Stomach smooth muscle (tissue), 2 donors: ENCODE measurements around the gene ATXN2.

ENCODE experiments used
- H3K27ac ChIP-seq: one replicate; pipeline ENCODE4 v1.7.0; 2013; ENCODE audit warnings: mild to moderate bottlenecking, low read length, inconsistent platforms
- H3K27me3 ChIP-seq, 2 donors: one replicate each; pipeline ENCODE4 v1.7.0; 2013; ENCODE audit warnings: low read length in 2 of 2; ENCODE audit not compliant: insufficient read depth in 2 of 2, control insufficient read depth in 1 of 2
- H3K36me3 ChIP-seq, 2 donors: one replicate each; pipeline ENCODE4 v1.7.0; 2013; ENCODE audit warnings: low read length in 2 of 2; ENCODE audit not compliant: control insufficient read depth in 2 of 2, insufficient read depth in 2 of 2
- H3K4me1 ChIP-seq: one replicate; pipeline ENCODE4 v1.7.0; 2013; ENCODE audit warnings: low read length; ENCODE audit not compliant: control insufficient read depth, insufficient read depth
- H3K4me3 ChIP-seq, 2 donors: one replicate each; pipeline ENCODE4 v1.7.0; 2013; ENCODE audit warnings: low read length in 2 of 2
- H3K9ac ChIP-seq, 2 donors: one replicate each; pipeline ENCODE4 v1.7.0; 2013; ENCODE audit warnings: low read length in 2 of 2, mild to moderate bottlenecking in 1 of 2
- H3K9me3 ChIP-seq, 2 donors: one replicate each; pipeline ENCODE4 v1.7.0; 2013; ENCODE audit warnings: low read length in 2 of 2; ENCODE audit not compliant: control insufficient read depth in 2 of 2
- donor health status: healthy.
- donor health status: Pancreatic carcinoma.

The ATXN2 gene

DNA sequence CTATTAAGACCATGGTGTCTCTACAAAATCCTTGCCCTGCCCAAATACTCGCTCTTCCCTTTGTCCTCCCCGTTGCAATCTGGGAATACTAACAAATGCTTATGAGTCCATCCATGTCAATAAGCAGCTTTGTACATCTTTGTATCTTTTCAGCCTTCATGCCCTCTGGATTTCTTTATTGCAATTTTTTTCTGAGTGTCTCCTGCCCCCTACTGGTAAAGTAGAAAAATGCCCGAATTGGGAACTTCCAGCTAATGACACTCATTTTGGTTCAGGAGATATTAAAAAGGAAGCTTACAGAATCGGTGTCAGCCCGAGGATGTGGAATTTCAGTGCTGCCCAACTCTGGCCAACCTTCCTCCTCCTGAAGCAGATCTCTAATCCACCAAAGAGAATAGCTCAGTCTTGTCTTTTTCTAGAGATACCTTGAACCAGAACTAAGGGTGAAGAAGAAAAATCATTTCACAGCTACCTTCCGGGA is 147.4 kb downstream of the ATXN2 start:
- no peaks in the 10 kb centered on the region for H3K9me3 ChIP-seq
- H3K27me3 ChIP-seq: no peaks in the 10 kb centered on the region
- H3K9ac ChIP-seq: no peak overlapping the region
- no peak overlapping the region for H3K27ac ChIP-seq
- no peak overlapping the region for H3K4me3 ChIP-seq
- peaks cover 48 to 57% of the 10 kb centered on the region in 2 donors for H3K36me3 ChIP-seq
- peaks cover 4% of the 10 kb centered on the region for H3K4me1 ChIP-seq

DNA sequence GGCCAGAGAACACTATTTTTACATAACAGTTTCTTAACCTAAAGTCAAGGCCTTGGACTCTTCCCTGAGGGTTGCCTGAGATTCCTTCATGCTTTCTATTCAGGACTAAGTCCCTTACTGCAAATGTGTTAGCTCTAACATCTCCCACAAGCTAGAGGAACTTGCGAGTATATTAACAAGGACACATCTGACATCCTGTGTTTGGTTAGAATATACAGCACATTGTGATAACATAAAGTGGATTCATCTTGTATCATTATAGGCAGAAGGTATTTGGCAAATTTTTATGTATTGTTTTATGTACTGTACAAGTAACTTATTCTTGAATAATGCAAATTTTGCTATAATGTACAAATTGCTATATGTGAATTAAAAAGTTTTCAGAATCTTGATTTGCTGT is 147.9 kb downstream of the ATXN2 start:
- no peaks in the 10 kb centered on the region for H3K27me3 ChIP-seq
- H3K4me3 ChIP-seq: no peak overlapping the region
- no peaks in the 10 kb centered on the region for H3K9me3 ChIP-seq
- no peak overlapping the region for H3K9ac ChIP-seq
- H3K27ac ChIP-seq: no peak overlapping the region
- H3K4me1 ChIP-seq: peaks cover 9% of the 10 kb centered on the region
- H3K36me3 ChIP-seq: peaks cover 50 to 61% of the 10 kb centered on the region in 2 donors

DNA sequence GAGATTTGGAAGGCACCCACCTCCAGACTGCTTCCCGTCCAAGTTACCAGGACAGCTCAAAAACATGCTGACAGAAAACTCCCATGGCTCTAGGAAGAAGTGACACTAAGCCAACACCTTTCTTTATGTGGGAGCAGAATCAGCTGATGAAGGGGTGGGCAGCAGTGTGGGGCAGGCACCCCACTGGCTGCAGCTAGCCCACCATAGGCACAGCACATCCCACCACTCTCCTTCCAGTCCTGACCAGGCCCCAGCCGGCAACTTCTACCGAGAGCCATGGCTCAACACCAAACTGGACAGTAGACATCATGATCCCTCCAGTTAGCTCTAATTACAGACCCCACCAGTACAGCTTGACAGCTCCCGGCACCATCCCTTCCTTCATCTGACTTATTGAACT is 148.4 kb downstream of the ATXN2 start:
- Histone ChIP-seq H3K9me3 (no peaks in the 10 kb centered on the region), H3K4me3 (no peak overlapping the region), H3K36me3 (peaks cover 44 to 61% of the 10 kb centered on the region in 2 donors), H3K27ac (no peak overlapping the region), H3K4me1 (peaks cover 14% of the 10 kb centered on the region), H3K9ac (peak overlapping the region in 1 of 2 donors; percentile 21), H3K27me3 (no peaks in the 10 kb centered on the region)

DNA sequence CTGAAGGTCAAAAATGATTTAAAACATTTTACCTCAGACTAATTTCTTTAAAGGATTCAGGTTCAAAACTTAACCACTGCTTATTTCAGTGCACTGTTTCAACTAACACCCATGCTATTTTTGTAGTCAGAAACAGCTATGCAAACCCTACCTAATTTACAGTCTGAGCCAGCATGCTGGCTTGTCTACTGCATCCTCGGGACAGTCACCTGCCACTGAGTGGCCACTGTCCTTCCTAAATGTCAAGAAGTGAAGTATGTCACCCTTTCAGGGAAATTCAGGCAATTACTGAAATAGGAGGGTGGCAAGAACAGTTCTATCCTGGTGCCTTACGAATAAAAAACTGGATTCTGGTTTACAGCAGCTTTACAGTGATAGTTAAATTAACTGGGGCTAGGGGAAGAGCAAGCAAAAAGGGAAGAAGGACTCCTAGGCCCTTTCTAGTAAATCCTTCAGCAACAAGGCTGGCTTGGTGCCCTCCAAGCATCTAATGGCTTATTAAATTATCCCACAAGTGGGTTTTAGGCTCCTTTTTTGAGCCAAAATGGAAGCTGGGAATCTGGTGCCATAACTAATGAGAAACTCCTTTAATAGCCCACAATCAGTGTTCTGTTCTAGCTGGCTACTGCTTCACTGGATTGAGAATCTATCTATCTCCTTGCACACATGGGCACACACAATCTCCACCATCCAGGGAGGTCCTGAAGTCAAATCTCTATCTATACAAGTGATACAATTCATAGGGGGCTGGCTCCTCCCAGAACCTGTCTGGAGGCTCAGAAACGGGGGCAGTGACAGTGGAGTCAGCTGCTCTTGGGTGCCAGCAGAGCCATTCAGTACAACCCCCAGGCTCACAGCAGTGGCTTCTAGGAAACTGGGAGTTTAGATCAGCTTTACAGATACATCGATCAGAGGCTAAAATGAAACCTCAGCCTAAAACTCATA is 150.0 kb downstream of the ATXN2 start:
- Histone ChIP-seq H3K9me3 (no peaks in the 10 kb centered on the region), H3K36me3 (peaks cover 30 to 50% of the 10 kb centered on the region in 2 donors), H3K4me1 (peaks cover 29% of the 10 kb centered on the region), H3K27ac (no peak overlapping the region), H3K27me3 (no peaks in the 10 kb centered on the region), H3K9ac (peak overlapping the region in 1 of 2 donors; percentile 29), H3K4me3 (no peak overlapping the region)

DNA sequence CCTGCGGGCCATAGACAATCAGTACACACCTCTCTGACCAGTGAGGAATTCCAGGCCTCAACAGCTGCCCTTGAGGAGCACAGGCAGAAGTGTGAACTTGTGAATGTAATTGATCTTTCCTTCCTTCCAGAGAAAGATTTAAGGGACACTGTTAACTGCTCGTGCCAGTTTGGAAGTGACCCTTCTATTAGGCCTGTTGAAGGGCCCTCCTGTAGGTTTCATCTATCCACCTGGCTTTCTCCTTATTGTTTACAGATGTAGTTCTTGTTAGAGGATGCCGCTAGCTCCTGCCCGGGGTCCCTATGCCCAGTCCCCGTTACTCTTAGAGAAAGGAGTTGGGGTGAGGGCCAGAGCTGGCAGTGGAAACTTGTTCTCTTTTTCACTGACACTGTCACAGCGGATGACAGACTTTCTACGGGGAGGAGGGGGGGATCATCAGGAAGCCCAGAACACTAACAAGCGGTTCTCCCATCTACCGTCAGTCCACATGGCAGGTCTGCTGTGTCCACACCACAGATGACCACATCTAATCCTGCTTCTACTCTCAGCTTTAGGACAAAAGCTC is 150.8 kb downstream of the ATXN2 start:
- H3K4me3 ChIP-seq: no peak overlapping the region
- no peak overlapping the region for H3K9ac ChIP-seq
- peaks cover 28 to 48% of the 10 kb centered on the region in 2 donors for H3K36me3 ChIP-seq
- H3K27ac ChIP-seq: no peak overlapping the region
- H3K9me3 ChIP-seq: no peaks in the 10 kb centered on the region
- H3K4me1 ChIP-seq: peaks cover 33% of the 10 kb centered on the region
- H3K27me3 ChIP-seq: no peaks in the 10 kb centered on the region

DNA sequence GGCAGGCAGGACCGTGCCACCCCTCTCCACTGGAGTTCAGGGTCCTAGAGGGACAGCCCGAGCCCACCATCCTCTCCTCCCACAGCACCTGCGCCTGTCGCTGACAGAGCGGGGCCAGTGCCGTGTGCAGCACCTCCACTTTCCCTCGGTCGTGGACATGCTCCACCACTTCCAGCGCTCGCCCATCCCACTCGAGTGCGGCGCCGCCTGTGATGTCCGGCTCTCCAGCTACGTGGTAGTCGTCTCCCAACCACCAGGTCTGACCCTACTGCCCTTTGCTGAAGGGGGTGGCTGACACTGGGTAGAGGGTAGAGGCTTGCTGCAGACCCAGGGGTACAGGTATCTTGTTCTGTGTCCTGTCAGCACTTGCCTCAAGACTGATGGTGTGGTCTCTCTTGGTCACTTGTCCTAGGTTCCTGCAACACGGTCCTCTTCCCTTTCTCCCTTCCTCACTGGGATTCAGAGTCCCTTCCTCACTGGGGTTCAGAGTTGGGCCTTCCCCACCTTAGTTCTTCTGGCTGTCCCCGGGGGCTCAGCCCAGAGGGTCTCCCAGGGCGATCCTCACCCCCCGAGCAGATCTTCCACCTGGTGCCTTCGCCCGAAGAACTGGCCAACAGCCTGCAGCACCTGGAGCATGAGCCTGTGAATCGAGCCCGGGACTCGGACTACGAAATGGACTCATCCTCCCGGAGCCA is 151.4 kb downstream of the ATXN2 start:
- no peaks in the 10 kb centered on the region for H3K27me3 ChIP-seq
- H3K4me1 ChIP-seq: peaks cover 37% of the 10 kb centered on the region
- peaks cover 28 to 47% of the 10 kb centered on the region in 2 donors for H3K36me3 ChIP-seq
- H3K27ac ChIP-seq: no peak overlapping the region
- H3K9me3 ChIP-seq: no peaks in the 10 kb centered on the region
- H3K4me3 ChIP-seq: no peak overlapping the region
- H3K9ac ChIP-seq: no peak overlapping the region

DNA sequence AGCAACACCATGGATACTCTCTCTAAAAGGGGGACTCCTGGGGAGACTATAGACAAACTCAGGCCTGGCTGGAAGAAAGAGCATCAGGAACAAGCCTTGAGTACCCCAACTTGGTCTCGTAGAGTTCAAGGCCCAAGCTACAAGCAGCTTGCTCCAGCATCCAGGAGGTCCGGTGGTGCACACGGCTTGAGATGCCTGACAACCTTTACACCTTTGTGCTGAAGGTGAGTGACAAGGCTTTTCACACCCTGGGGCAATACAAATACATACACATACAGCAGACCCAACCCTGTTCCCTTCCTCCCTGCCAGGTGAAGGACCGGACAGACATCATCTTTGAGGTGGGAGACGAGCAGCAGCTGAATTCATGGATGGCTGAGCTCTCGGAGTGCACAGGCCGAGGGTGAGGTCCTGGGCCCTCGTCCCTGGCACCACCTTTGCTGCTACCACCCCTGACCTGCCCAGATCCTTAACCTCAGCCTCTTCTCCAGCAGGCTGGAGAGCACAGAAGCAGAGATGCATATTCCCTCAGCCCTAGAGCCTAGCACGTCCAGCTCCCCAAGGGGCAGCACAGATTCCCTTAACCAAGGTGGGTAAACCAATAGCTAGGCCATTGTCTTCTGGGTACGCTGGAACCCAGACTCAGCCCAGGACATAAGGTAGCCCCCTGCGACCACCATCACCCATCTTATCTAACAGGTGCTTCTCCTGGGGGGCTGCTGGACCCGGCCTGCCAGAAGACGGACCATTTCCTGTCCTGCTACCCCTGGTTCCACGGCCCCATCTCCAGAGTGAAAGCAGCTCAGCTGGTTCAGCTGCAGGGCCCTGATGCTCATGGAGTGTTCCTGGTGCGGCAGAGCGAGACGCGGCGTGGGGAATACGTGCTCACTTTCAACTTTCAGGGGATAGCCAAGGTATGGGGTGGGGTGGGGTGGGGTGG is 152.2 kb downstream of the ATXN2 start:
- peak overlapping the region in 1 of 2 donors; percentile 55 for H3K9ac ChIP-seq
- no peak overlapping the region for H3K4me3 ChIP-seq
- H3K9me3 ChIP-seq: no peaks in the 10 kb centered on the region
- peak overlapping the region; percentile 84 for H3K27ac ChIP-seq
- peaks cover 37% of the 10 kb centered on the region for H3K4me1 ChIP-seq
- H3K36me3 ChIP-seq: peaks cover 28 to 51% of the 10 kb centered on the region in 2 donors
- H3K27me3 ChIP-seq: no peaks in the 10 kb centered on the region

DNA sequence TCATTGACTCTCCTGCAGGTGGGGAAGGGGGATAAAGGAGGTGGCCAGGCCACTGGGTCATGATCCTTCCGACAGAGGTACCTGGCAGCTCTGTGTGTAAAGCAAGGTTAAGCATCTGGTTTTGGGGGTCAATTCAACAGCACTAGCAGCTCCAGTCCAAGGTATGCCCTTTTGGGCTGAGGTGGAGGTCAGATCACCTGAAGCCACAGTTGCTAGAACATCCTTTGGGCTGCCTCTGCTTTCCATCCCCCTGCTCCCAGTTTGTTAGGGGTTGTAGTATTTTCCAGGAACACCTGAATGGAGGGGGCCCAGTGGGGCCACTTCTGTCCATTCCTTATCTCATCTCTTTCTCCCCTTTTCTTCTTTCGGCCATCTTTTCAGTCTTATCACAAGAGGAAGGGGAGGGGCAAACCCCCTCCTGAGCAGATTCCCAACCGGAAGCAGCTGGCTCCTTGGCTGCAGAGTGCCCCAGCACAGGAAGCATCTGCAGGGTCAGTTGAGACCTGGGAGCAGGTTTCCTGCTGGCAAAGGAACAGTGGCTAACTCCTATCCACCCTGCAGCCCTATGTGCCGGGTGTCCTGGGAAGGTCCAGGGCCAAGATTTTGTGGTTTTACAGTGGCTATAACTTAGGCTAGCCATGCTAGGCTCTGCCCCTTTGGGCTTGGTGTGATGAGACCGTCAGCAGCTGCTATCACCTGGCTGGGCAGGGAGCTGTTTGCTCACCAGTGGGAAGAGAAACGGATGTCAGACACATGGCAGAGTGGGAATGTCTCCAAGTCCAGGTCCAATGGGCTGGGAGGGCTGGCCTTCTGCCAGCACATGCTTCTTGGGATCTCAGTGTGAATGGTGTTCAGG is 153.2 kb downstream of the ATXN2 start:
- Histone ChIP-seq H3K36me3 (peaks cover 28 to 52% of the 10 kb centered on the region in 2 donors), H3K4me1 (peaks cover 37% of the 10 kb centered on the region), H3K4me3 (no peak overlapping the region), H3K27me3 (no peaks in the 10 kb centered on the region), H3K27ac (peak overlapping the region; percentile 84), H3K9me3 (no peaks in the 10 kb centered on the region), H3K9ac (peak overlapping the region; percentile 46 to 69)

DNA sequence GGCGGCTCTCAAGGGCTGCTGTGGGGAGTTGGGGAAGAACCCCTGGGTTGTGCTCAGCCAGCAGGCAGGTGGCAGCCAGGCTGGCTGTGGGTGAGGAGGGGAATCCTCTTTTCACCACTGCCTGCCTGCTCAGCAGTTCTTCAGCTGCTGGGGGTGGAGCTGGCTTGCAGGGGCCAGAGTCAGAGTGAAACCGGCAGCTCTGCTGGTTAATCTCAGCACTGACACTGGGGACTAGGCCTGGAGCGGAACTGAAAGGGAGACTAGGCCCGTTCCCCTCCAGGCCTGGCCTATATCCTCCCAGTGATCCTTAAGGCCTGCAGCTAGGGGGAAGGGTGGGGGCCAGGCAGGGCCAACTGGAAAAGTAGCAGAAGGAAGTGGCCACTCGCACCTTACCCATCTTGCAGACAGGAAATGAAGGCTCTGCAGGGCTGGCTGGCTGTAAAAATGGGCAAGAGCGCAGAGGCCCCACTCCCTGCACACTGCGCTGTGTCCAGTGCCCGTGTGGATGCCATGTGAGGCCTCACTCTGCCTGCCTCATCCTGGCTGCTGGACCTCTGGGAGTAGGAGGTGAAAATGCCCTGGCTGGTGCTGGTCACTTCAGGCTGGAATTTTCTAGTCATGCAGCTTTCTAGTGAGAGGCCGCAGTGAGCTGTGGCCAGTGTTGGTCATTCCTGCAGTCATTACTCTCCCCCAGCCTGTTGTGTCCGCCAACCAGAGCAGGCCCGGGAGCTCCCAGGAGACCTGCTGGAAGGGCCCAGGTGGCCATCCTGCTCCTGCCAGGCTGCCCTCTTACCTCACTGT is 154.0 kb downstream of the ATXN2 start:
- peak overlapping the region; percentile 46 to 69 for H3K9ac ChIP-seq
- peaks cover 20 to 45% of the 10 kb centered on the region in 2 donors for H3K36me3 ChIP-seq
- H3K4me3 ChIP-seq: no peak overlapping the region
- no peaks in the 10 kb centered on the region for H3K9me3 ChIP-seq
- H3K27ac ChIP-seq: peak overlapping the region; percentile 84
- no peaks in the 10 kb centered on the region for H3K27me3 ChIP-seq
- H3K4me1 ChIP-seq: peaks cover 36% of the 10 kb centered on the region
